GM21717 (cell line): ENCODE data around the gene SUCO.
A peak's percentile ranks its signal among the peaks of the same experiment; 100 is the strongest.
"Not testable (repeated sequence)": the region's sequence is repeated elsewhere in the genome, so short reads cannot be mapped to it uniquely, and the experiment has no call there.

Experiments
- ATAC-seq: cut with Tn5 transposase; IDR thresholded peaks from one replicate; pipeline ENCODE4 v1.9.1; 2021; ENCODE audit warnings: mild to moderate bottlenecking, moderate library complexity; ENCODE audit not compliant: unreplicated experiment

The SUCO gene

GRCh38 chr1:172603816-172604215 lies 70.9 kb downstream of the SUCO start:
- no peak for ATAC-seq

- no peak for ATAC-seq
Observed at GRCh38 chr1:172605641-172606040, 72.7 kb downstream of the SUCO start.

- ATAC-seq = no peak
Observed at GRCh38 chr1:172607145-172607544, 74.2 kb downstream of the SUCO start.

- no peak for ATAC-seq
Observed at GRCh38 chr1:172608098-172608601, 75.2 kb downstream of the SUCO start.

GRCh38 chr1:172609528-172609927 lies 76.6 kb downstream of the SUCO start:
- no peak for ATAC-seq

GRCh38 chr1:172612478-172612877 lies 79.5 kb downstream of the SUCO start:
- ATAC-seq = no peak

- ATAC-seq = no peak
Observed at GRCh38 chr1:172613294-172613693, 80.3 kb downstream of the SUCO start.

GRCh38 chr1:172616195-172616594 lies 83.2 kb downstream of the SUCO start:
- no peak for ATAC-seq

- ATAC-seq = no peak
Observed at GRCh38 chr1:172616636-172617035, 83.7 kb downstream of the SUCO start.

- not testable (repeated sequence) for ATAC-seq
Observed at GRCh38 chr1:172620603-172621002, 87.7 kb downstream of the SUCO start.

GRCh38 chr1:172622541-172622940 lies 89.6 kb downstream of the SUCO start:
- ATAC-seq = no peak

- ATAC-seq = no peak
Observed at GRCh38 chr1:172623748-172624147, 90.8 kb downstream of the SUCO start.

GRCh38 chr1:172626845-172627244 lies 93.9 kb downstream of the SUCO start:
- no peak for ATAC-seq

GRCh38 chr1:172627702-172628101 lies 94.8 kb downstream of the SUCO start:
- ATAC-seq = no peak

- ATAC-seq = no peak
Observed at GRCh38 chr1:172628401-172628800, 95.5 kb downstream of the SUCO start.

- no peak for ATAC-seq
Observed at GRCh38 chr1:172629170-172629569, 96.2 kb downstream of the SUCO start.

GRCh38 chr1:172629638-172630037 lies 96.7 kb downstream of the SUCO start:
- ATAC-seq = no peak

- ATAC-seq = no peak
Observed at GRCh38 chr1:172630056-172630818, 97.3 kb downstream of the SUCO start.

GRCh38 chr1:172630868-172631267 lies 97.9 kb downstream of the SUCO start:
- no peak for ATAC-seq

GRCh38 chr1:172637522-172637921 lies 104.6 kb downstream of the SUCO start:
- no peak for ATAC-seq

- no peak for ATAC-seq
Observed at GRCh38 chr1:172638249-172638648, 105.3 kb downstream of the SUCO start.

GRCh38 chr1:172638885-172639831 lies 106.2 kb downstream of the SUCO start:
- peak; percentile 78 for ATAC-seq
